Cardiac fibroblast (primary cell): ENCODE data around the gene NCEH1.
"Not testable (repeated sequence)": the region's sequence is repeated elsewhere in the genome, so short reads cannot be mapped to it uniquely, and the experiment has no call there.

Experiments
- DNase-seq, 2 donors: peaks; one replicate each; pipeline versions ENCODE4 v3.0.0 to v3.0.0-alpha.2; 2010; ENCODE audit warnings: low read depth in 2 of 2
- H3K4me3 ChIP-seq, 2 donors: replicated peaks in 1 of 2; 1 replicate in 1 of 2; 2 replicates in 1 of 2; pipeline ENCODE4 v1.5.1; 2011; ENCODE audit warnings: low read depth in 2 of 2, low read length in 2 of 2, mild to moderate bottlenecking in 2 of 2, moderate library complexity in 1 of 2
- TF ChIP-seq, protein P1 (sequence below): IDR thresholded peaks from one replicate; pipeline ENCODE4 v1.5.1; 2011; ENCODE audit warnings: low read depth, mild to moderate bottlenecking, low read length, inconsistent platforms

The NCEH1 gene

DNA sequence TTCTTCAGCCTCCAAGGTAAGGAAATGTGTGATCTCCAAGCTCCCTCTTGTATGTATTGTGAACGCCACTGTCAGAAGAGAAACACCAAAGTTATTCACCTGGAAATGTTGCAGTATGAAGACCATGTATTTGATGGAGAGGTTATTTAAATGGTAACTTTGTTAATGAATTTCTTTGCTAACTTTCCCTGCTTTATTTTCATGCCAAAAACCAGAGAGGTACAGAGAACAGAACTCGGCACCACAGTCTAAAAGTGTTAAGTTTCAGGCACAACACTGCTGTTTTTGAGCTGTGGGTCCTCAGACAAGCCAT, 114.5 kb downstream of the NCEH1 start:
- H3K4me3 ChIP-seq: no peak overlapping the region
- TF ChIP-seq, protein P1, sequence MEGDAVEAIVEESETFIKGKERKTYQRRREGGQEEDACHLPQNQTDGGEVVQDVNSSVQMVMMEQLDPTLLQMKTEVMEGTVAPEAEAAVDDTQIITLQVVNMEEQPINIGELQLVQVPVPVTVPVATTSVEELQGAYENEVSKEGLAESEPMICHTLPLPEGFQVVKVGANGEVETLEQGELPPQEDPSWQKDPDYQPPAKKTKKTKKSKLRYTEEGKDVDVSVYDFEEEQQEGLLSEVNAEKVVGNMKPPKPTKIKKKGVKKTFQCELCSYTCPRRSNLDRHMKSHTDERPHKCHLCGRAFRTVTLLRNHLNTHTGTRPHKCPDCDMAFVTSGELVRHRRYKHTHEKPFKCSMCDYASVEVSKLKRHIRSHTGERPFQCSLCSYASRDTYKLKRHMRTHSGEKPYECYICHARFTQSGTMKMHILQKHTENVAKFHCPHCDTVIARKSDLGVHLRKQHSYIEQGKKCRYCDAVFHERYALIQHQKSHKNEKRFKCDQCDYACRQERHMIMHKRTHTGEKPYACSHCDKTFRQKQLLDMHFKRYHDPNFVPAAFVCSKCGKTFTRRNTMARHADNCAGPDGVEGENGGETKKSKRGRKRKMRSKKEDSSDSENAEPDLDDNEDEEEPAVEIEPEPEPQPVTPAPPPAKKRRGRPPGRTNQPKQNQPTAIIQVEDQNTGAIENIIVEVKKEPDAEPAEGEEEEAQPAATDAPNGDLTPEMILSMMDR: no peak
- DNase-seq: no peak

- TF ChIP-seq, protein P1: peak; percentile 74
- H3K4me3 ChIP-seq: peak overlapping the region in 1 of 2 donors; percentile 10
- peak; percentile 64 to 70 for DNase-seq
Observed at GRCh38 chr3:172595664-172596393, 115.0 kb downstream of the NCEH1 start.

- DNase-seq, H3K4me3 ChIP-seq: not testable (repeated sequence)
Observed at GRCh38 chr3:172594900-172595663, 115.8 kb downstream of the NCEH1 start.

- no peak overlapping the region for H3K4me3 ChIP-seq
- no peak for DNase-seq
- TF ChIP-seq, protein P1: no peak
Observed at GRCh38 chr3:172592898-172593669, 117.8 kb downstream of the NCEH1 start.

- TF ChIP-seq, protein P1: no peak
- DNase-seq: no peak
- no peak overlapping the region for H3K4me3 ChIP-seq
Observed at GRCh38 chr3:172591876-172592771, 118.7 kb downstream of the NCEH1 start.

- no peak for DNase-seq
- H3K4me3 ChIP-seq: no peak overlapping the region
- TF ChIP-seq, protein P1: no peak
Observed at GRCh38 chr3:172591125-172591605, 119.7 kb downstream of the NCEH1 start.
